ENCODE data around the gene DPH2.

Gene DPH2

DNA sequence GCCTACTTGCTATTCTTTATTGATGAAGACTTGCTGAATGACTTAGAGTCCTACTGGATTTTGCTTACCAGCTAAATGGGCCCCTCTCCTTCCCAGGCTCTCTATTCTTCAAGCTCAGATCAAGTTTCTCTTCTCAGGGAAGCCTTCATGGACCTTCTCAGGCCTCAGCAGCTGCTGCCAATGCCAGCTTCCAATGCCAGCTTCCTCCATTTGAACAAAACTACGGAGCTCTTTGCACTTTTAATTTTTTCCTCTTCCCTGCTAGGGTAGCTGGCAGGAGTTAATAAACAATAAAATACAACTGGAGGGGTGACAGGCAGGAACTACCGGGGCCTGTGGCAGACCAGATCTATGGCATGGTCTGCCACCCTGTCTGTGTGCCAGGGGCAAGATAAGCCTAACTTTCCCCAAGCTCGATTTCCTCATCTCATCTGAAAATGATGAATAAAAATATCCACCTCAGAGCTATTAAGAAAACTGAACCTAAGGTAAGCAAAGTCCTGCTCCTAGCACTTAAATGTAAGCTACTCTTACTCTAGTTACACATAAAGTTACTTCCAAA is 24.1 kb upstream of the DPH2 start:
- no peak for DNase-seq

DNA sequence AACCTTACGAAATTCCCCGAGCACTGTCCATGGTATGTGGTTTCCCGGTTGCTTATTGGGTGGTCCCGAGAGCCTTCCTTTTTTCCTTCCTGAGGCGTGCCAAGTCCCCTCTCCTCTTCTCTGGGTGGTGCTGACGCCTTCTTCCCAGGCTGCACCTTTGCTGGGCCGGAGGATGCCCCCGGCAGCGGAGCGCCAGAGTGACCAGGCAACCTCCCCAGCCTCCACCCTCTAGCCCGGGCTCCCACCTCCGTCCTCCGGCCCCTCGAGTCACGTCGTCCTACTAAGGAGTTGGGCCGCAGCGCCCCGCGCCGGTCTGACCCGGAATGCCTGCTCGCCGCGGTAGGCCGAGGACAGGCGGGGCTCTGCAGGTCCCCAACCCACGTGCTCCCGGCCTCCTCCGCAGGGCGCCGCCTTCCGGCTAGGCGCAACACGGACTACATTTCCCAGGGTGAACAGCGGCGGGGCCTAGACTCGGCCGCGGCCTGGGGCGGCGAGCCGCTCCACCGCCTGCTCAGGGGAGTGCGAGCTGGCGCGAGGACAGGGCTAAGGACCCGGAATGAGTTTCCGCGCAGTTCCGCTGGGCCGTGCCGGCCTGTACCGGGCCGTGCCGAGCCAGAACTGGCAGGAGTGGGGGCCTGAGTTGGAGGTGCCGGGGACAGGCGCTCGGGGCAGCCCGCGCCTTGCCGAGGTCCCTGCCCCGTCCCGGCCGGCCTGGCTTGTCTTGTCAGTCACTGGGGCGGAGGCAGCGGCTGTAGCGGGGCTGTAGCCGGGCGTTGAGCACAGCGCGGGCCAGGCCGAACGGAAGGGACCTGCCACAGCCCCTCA is 23.4 kb upstream of the DPH2 start, which contains the start of gene IPO13:
IPO13 (plus strand) TSS at position 715 of the 825 bp plus-strand sequence. CDS start 651 bp downstream, outside the sequence.
- DNase-seq: peak; percentile 97 to 98 (median 98)

DNA sequence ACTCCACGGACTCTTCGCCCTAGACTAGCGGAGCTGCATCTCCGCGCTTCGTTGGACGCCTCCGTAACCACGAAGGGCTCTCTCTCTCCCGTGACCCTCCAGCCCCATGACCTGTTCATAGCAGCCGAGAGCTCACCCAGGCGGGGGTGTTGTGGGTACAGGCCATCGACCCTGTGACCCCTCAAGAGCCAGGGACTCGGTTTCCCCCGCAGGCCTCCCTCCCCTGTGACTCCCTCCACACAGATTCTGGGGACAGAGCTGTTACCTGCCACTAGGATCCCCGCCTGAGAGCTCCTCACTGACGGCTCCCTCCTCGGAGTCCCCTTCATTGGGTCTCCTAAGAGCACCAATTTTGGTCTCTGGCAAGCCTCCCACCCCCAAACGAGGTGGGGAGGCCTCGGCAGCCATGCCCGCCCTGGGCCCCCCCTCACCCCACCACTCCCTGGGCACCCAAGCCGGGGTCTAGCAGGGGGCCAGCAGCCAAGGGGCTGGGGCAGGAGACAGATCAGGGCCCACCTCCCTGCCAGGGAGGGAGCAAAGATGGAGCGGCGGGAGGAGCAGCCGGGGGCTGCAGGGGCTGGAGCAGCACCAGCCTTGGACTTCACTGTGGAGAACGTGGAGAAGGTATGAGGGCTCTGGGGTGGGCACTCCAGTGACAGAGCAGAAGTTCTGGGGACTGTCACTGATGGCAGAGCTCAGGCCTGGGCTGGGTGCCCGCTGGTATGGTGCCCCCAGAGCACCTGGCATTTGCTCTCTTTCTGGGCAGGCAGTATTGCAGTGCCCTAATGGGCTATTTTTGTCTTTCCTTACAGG is 22.5 kb upstream of the DPH2 start:
- no peak for DNase-seq

DNA sequence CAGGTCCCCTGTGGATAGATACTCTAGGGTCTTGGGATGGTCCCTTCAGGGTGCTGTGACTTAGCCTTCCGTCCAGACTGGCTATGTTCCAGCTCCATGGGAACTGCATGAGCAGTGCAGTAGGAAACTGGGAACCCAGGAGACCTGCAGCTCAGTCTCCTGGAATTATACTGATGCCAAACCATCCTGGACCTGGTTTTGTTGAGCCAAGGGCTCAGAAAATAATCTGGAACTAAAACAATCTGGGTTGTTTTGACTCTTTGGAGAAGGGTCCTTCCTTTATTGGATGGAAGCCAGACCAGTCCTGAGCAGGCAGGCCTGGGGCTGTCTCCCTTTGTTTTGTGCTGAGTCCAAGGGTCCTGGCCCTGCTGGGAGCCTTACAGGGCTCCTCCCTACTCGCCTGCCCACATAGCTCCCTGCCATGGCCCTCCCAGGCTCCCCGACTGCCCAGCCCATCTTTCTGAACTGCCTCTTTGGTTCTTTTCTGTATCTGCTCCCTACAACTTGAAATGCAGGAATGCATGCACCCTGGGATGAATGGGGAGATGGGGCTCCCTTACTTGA is 21.9 kb upstream of the DPH2 start:
- no peak for DNase-seq

DNA sequence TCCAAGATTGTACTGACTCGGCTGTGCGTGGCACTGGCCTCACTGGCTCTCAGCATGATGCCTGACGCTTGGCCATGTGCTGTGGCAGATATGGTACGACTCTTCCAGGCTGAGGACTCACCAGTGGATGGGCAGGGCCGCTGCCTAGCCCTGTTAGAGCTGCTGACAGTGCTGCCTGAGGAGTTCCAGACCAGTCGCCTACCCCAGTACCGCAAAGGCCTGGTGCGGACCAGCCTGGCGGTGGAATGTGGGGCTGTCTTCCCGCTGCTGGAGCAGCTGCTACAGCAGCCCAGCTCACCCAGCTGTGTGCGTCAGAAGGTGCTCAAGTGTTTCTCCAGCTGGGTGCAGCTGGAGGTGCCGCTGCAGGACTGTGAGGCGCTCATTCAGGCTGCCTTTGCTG is 20.1 kb upstream of the DPH2 start:
- DNase-seq: no peak

DNA sequence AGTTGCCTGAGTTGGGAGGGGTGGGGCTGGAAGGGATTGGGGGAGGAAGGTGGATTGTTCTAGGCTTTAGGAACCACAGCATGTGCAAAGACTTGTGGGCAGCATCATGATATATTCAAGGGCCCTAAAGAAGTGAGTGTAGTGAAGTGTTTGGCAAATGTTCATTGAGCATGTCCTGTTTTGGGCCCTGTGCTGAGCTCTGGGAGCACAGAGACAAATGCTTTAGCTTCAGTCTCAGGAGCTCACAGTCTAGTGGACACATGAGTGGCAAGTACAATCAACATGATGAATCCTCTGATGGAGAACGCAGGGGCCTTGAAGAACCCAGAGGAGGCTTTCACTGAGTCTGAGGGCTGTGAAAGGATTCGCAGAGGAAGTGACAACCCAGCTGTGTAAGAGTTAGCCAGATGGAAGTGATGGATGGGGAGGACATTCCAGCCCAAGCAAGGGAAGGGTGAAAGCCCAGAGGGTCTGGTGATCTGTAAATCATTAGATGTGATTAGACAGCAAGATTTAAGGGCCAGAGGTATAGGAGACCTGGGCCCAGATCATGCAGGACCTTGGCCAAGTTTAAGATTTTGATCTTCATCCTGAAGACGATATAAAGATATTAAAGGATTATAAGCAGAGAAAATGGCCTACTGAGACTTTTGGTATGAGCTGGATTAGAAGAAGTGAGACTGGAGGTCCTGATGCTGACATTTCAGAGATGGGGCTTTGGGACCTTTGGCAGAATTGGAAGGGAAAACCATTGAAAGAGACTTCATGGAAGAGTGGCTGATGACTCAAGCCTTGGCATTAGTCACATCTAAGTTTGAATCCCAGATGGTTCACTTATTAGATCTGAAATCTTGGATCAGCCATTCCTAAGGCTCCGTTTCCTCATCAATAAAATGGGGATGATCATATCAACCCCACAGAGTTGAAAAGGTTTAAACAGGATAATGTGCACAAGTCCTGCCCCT is 18.5 kb upstream of the DPH2 start:
- DNase-seq: no peak

DNA sequence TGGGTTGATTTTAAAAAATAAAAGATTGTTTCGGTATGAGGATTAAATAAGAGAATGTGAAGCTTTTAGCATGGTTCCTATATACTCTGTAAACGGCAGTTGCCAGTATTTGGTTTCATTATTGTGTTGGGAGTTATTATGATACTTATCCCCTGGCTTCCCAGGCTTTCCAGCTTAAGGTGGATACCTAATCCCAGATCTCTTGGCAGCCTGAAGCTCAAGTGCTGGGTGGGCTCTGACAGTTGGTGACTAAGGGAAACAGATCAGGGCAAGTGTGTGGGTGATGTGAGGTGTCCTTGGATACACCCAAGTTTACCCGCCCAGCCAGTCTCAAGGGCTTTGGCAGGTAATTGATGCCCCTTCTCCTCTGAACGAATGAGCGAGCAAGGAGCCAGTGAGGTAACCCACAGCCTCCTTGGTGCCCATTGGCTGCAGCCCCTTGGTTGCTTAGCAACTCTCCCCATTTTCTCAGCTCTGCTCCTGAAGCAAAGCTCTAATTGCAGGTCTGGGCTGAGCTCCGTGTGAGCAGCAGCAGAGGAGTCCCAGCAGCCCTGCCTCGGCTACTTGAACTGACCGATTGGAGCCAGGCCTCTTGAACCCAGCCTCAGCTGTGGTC is 17.0 kb upstream of the DPH2 start:
- DNase-seq: no peak

DNA sequence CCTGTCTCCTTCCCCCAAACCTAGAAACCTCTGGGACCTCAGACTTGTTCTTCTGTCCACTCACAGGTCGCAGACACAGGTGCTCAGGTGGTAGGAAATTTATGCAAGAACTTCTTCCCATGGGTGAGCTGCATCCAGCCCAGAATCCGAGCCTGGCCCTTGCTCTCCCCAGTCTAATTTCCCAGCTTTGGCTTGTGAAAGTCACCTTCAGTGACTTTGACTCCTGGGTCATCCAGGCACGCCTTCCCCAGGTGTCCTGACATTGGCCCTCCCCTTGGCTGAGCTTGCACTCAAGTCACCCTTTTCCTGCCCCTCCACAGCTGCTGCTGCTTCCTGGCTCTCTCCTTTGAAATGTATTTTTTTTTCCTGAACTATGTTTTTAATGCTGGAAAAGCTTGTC is 16.4 kb upstream of the DPH2 start:
- DNase-seq: no peak

DNA sequence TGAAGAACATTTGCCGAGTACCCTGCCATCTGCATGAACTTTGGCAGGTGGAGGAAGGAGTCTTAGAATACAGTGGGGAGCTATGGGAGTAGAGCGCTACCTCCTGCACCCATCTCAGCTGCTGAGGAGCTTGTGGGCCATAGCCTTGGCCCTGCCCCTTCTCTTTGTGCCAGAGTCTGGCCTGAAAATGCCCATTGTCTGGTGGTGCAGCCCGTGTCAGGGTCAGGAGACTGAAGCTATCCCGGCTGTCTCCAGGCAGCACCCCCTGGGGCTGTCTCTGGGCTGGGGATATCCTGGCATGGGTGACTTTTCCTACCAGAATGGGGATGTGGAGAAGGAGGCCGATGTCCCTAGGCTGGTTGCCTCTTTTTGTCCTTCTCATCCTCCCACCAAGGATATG is 15.8 kb upstream of the DPH2 start:
- no peak for DNase-seq

DNA sequence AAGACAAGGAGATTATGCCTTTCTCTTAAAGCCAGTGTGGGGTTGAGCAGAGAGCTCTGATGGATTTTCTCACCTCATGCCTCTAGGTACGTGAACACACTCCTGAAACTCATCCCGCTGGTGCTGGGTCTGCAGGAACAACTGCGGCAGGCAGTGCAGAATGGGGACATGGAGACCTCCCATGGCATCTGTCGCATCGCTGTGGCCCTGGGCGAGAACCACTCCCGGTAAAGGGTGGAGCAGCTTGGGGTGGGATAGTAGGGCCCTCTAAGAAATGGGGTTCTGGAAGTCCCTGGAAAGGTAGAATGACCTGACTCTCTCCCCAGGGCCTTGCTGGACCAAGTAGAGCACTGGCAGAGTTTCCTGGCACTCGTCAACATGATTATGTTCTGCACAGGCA is 13.6 kb upstream of the DPH2 start:
- no peak for DNase-seq

DNA sequence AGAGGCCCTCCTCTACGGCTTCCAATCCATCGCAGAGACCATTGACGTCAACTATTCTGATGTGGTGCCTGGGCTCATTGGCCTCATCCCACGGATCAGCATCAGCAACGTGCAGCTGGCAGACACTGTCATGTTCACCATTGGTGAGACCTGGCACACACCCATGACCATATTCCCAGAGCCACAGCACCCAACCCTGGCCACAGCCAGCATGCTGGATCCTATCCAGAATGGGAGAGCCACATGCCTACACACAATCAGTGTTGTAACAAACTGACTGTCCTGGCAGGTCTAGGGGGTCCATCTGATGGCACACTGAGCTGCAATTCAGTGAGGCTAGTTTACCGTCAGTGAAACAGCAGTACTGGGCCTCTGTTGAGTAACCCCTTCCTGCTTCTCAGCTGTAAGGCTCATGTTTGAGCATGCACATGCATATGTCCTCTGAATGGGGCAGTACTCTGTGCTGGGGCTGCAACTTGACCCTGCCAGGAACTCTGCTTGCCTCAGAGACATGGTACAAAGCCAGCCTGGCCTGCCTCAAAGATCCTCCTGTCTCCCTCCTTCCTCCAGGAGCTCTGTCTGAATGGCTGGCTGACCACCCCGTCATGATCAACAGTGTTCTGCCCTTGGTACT is 12.3 kb upstream of the DPH2 start:
- DNase-seq: no peak

DNA sequence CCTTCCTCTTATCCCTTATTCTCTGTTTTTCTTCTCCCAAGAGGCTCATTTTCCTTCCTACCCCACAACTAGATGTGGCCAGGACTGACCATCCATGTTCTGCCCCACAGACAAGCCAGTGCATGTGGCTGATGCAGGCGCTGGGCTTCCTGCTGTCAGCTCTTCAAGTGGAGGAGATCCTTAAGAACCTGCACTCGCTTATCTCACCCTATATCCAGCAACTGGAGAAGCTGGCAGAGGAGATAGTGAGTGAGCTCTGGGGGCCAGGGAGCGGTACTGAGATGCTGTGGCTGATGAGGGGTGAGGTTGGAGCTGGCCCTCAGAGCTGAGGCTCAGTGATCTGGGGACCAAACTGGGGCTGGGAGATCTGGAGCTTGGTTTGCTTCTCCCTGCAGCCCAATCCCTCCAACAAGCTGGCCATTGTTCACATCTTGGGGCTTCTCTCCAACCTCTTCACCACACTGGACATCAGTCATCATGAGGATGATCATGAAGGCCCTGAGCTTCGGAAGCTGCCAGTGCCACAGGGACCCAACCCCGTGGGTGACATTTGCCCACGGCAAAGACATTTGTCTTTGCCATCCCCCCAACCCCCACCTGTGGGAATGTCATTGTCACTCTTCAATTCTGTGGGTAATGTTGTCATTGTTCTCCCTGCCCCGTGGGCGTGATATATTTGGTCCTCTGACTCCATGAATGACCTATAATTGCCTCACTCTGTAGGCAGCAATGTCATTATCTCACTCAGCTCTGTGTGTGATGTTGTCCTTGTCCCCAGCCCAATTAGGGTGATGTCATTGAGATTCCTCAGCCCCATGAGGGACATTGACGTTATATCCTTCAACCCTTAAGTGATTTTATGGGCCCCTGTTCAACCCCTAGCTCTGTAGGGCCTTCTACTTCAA is 11.2 kb upstream of the DPH2 start:
- no peak for DNase-seq

DNA sequence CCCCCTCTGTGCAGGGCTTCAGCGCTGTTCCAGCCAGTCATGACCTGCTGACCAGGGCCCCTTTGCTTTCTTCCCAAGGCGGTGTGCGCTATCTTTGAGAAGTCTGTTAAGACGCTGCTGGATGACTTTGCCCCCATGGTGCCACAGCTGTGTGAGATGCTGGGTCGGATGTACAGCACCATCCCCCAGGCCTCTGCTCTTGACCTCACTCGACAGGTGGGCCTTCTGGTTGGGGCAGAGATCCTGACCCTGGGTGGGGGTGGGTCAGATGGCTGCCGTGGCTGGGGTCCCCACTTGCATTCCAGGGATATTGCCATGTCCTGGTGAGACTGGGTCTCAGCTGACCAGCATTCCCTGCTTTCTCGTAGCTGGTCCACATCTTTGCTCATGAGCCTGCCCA is 9.0 kb upstream of the DPH2 start:
- DNase-seq: no peak

DNA sequence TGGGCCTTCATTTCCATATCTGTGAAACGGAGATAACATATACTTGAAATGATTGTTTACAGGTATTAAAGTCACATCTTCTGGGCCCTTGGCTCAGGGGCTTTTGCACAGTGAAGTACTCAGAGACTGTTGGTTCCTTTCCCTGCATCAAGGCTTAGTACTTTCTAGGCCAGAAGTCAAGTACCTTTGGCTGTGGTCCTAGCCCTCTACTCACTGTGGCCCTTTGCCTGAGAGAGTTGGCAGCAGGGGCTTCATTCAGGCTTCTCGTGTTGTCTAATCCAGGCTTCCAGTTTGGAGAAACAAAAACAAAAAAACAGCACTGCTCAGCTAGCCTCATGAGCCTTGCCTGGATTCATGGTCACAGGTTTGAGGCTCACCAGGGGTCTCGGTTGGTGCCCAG is 8.1 kb upstream of the DPH2 start:
- DNase-seq: no peak

DNA sequence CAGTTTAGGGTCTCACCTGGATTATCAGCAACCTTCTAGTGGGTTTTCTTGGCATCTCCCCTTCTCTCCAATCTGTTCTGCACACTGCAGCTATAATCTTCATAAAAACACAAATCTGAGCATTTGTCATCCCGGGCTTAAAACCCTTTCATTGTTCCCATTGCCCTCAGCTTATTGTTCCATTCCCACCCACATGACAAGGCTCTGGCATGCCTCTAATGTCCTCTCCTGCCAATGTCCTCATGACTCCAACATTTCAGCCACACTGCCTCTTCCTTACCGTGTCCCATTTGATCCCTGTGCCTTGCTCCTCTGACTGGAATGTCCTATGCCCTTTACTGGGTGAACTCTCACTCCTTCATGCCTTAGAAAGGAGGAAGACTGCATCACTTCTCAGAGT is 7.5 kb upstream of the DPH2 start:
- no peak for DNase-seq

DNA sequence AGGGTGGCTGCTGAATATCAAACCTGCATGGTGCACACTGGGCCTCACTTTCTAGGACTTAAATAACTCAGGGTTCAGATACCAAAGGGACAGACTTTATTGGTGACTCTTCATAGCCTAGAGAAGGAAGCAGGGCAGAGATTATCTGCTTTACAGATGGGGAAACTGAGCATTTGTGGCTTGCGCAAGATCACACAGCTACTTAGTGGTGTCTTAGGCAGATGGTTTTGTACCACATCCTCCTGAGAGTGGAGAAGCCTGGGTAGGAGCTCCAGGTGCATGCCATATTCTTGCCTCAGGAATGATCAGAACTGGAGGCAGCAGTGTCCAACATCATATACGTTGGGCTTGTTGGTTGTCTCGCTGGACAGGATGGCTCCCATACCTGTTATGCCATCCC is 6.8 kb upstream of the DPH2 start:
- DNase-seq: no peak

DNA sequence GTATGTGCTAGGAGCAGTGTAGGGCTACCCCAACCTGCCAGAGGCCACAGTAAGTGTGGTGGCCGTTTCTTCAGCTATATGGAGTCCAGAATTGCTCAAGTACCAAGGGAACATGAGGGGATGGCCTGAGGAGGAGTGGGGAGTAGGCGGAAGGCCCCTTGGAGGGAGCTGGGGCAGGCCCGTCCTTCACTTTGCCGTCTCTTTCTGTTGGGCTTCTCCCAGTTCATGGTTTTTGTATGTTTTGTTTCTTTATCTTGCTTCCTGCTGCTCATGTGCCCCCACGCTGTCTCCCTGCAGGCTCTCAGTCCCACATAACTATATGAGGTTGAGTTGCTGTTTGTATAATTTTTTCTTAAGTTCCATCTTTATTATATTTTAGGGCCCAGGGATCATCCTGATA is 5.9 kb upstream of the DPH2 start:
- no peak for DNase-seq

DNA sequence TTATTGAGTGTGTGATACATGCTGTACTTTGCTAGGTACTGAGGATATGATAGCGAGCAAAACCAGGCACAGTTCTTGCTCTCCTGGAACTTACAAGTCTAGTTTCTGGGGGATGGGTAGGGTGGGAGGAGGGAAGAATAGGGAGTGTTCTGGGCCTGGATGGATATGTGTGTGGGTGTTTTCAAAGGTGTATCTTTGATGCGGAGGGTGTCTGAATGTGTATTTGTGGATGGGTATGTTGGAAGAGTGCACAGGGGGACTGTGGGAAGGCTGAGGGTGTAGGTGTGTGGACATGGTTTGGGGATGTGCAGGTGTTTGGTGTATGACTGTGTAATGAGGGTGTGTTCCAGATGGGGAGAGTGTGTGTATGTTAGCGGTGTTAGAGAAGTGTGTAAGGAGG is 4.5 kb upstream of the DPH2 start:
- no peak for DNase-seq

DNA sequence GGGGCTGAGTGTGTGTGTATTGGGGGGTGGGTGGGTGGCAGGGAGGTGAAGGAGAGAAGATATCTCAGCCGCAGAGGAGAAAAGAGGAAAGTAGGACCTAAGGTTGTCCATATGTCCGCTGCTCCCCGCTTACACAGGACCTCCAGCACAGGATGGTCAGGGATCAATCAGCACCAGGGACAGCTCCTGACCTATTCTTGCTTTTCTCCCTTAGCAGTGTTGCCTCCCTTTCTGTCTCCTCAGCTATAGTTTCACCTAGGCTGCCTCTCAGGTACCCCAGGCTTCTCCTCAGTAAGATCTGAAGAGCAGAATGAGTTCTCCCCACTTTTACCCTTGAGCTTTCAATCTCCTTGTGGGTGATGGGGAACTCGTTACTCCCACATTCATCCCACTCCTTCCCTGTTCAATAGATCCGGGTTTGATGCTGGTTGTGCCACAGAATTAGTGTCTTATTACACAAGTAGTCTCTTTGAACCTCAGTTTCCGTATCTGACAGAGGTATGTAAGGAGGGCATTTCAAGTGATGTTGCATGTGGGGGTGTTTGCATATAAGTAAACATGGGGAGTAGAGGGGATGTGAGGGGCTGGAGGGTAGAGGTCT is 1.4 kb upstream of the DPH2 start:
- DNase-seq: peak in 1 of 3 donors; percentile 59

DNA sequence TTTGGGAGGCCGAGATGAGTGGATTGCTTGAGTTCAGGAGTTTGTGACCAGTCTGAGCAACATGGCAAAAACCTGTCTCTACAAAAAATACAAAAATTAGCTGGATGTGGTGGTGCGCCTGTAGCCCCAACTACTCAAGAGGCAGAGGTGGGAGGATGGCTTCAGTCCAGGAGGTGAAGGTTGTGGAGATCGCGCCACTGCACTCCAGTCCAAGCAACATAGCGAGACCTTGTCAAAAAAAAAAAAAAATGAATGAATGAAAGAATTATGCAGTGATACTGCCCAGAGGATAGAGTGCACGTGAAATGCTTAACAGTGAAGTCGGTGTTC is 429 bp upstream of the DPH2 start:
- no peak for DNase-seq
